Fibroblast of lung (primary cell): Measurements from ENCODE around the gene NUP107. TPM values are rescaled to one million over a fixed set of nuclear protein-coding genes. Genes with fewer than 3 reads are reported as not detected.
"Not testable (repeated sequence)": the region's sequence is repeated elsewhere in the genome, so short reads cannot be mapped to it uniquely, and the experiment has no call there.

ENCODE experiments used
- DNase-seq, 2 donors: peaks; one replicate each; pipeline versions ENCODE4 v3.0.0 to v3.0.0-alpha.2; 2010; ENCODE audit warnings: low read depth in 2 of 2
- H2AFZ ChIP-seq: 2 replicates; pipeline ENCODE4 v1.5.1; 2012; ENCODE audit warnings: low read length, control low read depth, inconsistent platforms
- H3K27ac ChIP-seq: 2 replicates; pipeline ENCODE4 v1.5.1; 2011; ENCODE audit warnings: low read length, control low read depth; ENCODE audit not compliant: insufficient read depth
- H3K27me3 ChIP-seq: 2 replicates; pipeline ENCODE4 v1.5.1; 2011; ENCODE audit warnings: mild to moderate bottlenecking, low read length; ENCODE audit not compliant: control insufficient read depth, insufficient read depth
- H3K36me3 ChIP-seq: 2 replicates; pipeline ENCODE4 v1.5.1; 2011; ENCODE audit warnings: low read length; ENCODE audit not compliant: control insufficient read depth, insufficient read depth
- H3K4me1 ChIP-seq: 2 replicates; pipeline ENCODE4 v1.5.1; 2011; ENCODE audit warnings: low read length; ENCODE audit not compliant: control insufficient read depth, insufficient read depth; ENCODE audit errors: extremely low read depth
- H3K4me2 ChIP-seq: 2 replicates; pipeline ENCODE4 v1.5.1; 2011; ENCODE audit warnings: low read length, control low read depth; ENCODE audit not compliant: insufficient read depth; ENCODE audit errors: extremely low read depth
- H3K4me3 ChIP-seq, 4 experiments: fragments of 200-600 bp in 1 of 4; sonication (generic) in 1 of 4; replicated peaks in 1 of 4; 2 replicates each; pipeline ENCODE4 v1.5.1; 2011 to 2016; ENCODE audit warnings: low read length in 4 of 4, low read depth in 3 of 4, mild to moderate bottlenecking in 3 of 4, control low read depth in 2 of 4, inconsistent platforms in 1 of 4, mixed read lengths in 1 of 4; ENCODE audit not compliant: insufficient read depth in 1 of 4; ENCODE audit errors: control extremely low read depth in 1 of 4
- H3K79me2 ChIP-seq: 2 replicates; pipeline ENCODE4 v1.5.1; 2012; ENCODE audit warnings: mild to moderate bottlenecking, low read length, inconsistent platforms; ENCODE audit not compliant: control insufficient read depth, insufficient read depth
- H3K9ac ChIP-seq: 2 replicates; pipeline ENCODE4 v1.5.1; 2011; ENCODE audit warnings: mild to moderate bottlenecking, low read length, control low read depth; ENCODE audit not compliant: insufficient read depth
- H3K9me3 ChIP-seq: 2 replicates; pipeline ENCODE4 v1.5.1; 2012; ENCODE audit warnings: low read depth, low read length; ENCODE audit not compliant: control insufficient read depth, insufficient read depth
- H4K20me1 ChIP-seq: 2 replicates; pipeline ENCODE4 v1.5.1; 2011; ENCODE audit warnings: low read length; ENCODE audit not compliant: control insufficient read depth, insufficient read depth; ENCODE audit errors: extremely low read depth
- CTCF ChIP-seq, 2 donors: IDR thresholded peaks in 1 of 2; conservative IDR thresholded peaks in 1 of 2; 1 replicate in 1 of 2; 2 replicates in 1 of 2; pipeline ENCODE4 v1.5.1; 2011 to 2012; ENCODE audit warnings: low read length in 2 of 2, control low read depth in 1 of 2, inconsistent platforms in 1 of 2, low read depth in 1 of 2, mild to moderate bottlenecking in 1 of 2
- EZH2 ChIP-seq: IDR thresholded peaks from 2 replicates; pipeline ENCODE4 v1.5.1; 2012; ENCODE audit warnings: low read length, control low read depth, mild to moderate bottlenecking; ENCODE audit errors: missing control alignments
- polyA plus RNA-seq, 2 donors: library from polyadenylated mRNA; depleted of rRNA in 1 of 2; stranded (reverse) in 1 of 2; unstranded in 1 of 2; fragments of >200 nt; gene quantifications; 2 replicates each; pipeline ENCODE4 v1.2.1, GENCODE V29; 2011 to 2012; ENCODE audit warnings: missing spikeins in 1 of 2
- total RNA-seq: library from RNA; depleted of rRNA; stranded (reverse); fragments of >200 nt; gene quantifications from 2 replicates; pipeline ENCODE4 v1.2.1, GENCODE V29; 2014

NUP107 gene
- total and polyA plus RNA-seq, 2 donors (not counting 1 experiment from before 2014, with no cell fraction given), result 24.6 to 37.7 TPM

- no peak overlapping the region for H3K4me2 ChIP-seq
- no peaks in the 10 kb centered on the region for H4K20me1 ChIP-seq
- no peak overlapping the region for H3K27ac ChIP-seq
- no peak overlapping the region for H3K9ac ChIP-seq
- H2AFZ ChIP-seq, result peak overlapping the region; percentile 51
- no peaks in the 10 kb centered on the region for H3K79me2 ChIP-seq
- H3K9me3 ChIP-seq, result no peaks in the 10 kb centered on the region
- no peaks in the 10 kb centered on the region for H3K36me3 ChIP-seq
- H3K27me3 ChIP-seq, result no peaks in the 10 kb centered on the region
- no peak overlapping the region for H3K4me3 ChIP-seq
- H3K4me1 ChIP-seq, result no peaks in the 10 kb centered on the region
- TF ChIP-seq CTCF (conservative IDR thresholded peaks at IDR 0.05 in 1 of 2, IDR thresholded peaks at IDR 0.05 in 1 of 2; ENCODE audit: low read depth in 1 of 2, low read length in 2 of 2) (no peak), EZH2 (no peak)
- DNase-seq, result peak in 1 of 2 donors; percentile 29
Observed at GRCh38 chr12:68675101-68675842, 11.5 kb upstream of the NUP107 start.

- not testable (repeated sequence) for DNase-seq, H3K4me3 ChIP-seq, H3K79me2 ChIP-seq, H3K4me1 ChIP-seq, H3K9ac ChIP-seq, H3K27me3 ChIP-seq, H3K36me3 ChIP-seq, H3K4me2 ChIP-seq, H2AFZ ChIP-seq, H4K20me1 ChIP-seq, H3K9me3 ChIP-seq
- H3K27ac ChIP-seq, result peak overlapping the region; percentile 23
Observed at GRCh38 chr12:68676854-68677253, 9.9 kb upstream of the NUP107 start.

DNA sequence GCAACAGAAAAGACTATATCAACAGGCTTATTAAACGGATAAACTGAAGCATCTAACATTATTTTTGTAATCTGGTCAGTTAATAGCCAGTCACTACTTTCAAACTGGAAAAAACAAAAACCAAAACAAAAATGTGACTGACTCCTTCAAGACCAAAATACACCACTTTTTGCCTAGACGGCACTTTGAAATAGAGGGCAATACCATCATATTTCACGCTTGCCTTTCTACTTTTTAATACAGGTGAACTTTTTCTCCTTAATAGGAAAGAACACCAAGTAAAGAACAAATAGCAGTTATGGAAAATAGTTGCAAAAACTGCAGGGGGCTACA lies 550 bp upstream of the NUP107 start:
- TF ChIP-seq CTCF (conservative IDR thresholded peaks at IDR 0.05 in 1 of 2, IDR thresholded peaks at IDR 0.05 in 1 of 2; ENCODE audit: low read depth in 1 of 2, low read length in 2 of 2), result no peak
- TF ChIP-seq EZH2, result no peak
- H3K27me3 ChIP-seq, result no peaks in the 10 kb centered on the region
- peak overlapping the region; percentile 33 for H3K9ac ChIP-seq
- H3K79me2 ChIP-seq, result peaks cover 22% of the 10 kb centered on the region
- no peaks in the 10 kb centered on the region for H3K9me3 ChIP-seq
- peak overlapping the region; percentile 37 for H2AFZ ChIP-seq
- peak overlapping the region; percentile 48 to 92 (median 84) for H3K4me3 ChIP-seq
- peak overlapping the region; percentile 82 for H3K27ac ChIP-seq
- no peak for DNase-seq
- no peaks in the 10 kb centered on the region for H3K4me1 ChIP-seq
- no peaks in the 10 kb centered on the region for H4K20me1 ChIP-seq
- H3K36me3 ChIP-seq, result no peaks in the 10 kb centered on the region
- H3K4me2 ChIP-seq, result peak overlapping the region; percentile 82
